Coronary artery (tissue), 2 donors: ENCODE data around the gene CNN2.
A peak's percentile ranks its signal among the peaks of the same experiment; 100 is the strongest.

Experiments used
- DNase-seq: peaks from one replicate; pipeline ENCODE4 v3.0.0-alpha.2; 2017; ENCODE audit warnings: low spot score
- H3K27ac ChIP-seq, 2 donors: fragments of 200-600 bp; sonication (generic); one replicate each; pipeline ENCODE4 v1.5.1; 2016 to 2019
- H3K4me3 ChIP-seq: fragments of 200-600 bp; sonication (generic); 2 replicates; pipeline ENCODE4 v1.5.1; 2016; ENCODE audit warnings: mild to moderate bottlenecking, moderate library complexity
- TF ChIP-seq, protein P1 (sequence below): fragments of 200-600 bp; sonication (generic); IDR thresholded peaks from one replicate; pipeline ENCODE4 v1.5.1; 2019; ENCODE audit warnings: antibody characterized with exemption

Gene CNN2

DNA sequence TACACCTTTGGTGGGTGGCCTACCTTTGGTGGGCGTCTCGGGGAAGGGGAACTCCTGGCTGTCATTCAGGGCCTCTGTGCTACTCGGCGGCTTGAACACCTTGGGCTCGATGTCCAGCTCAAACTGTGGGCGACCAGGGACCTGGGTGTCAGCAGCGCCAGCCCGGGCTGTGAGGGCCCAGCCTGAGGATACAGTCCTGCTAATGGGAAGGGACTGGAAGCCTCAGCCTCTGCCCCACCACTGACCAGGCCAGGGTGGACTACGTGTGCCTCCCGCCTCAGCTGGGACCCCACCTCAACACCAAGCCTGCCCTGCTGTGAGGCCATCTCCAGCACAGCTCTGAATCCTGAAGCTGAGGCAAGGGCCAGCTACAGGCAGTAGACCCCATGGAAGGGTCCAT, 13.2 kb upstream of the CNN2 start:
- DNase-seq: no peak
- no peak overlapping the region for H3K27ac ChIP-seq
- TF ChIP-seq, protein P1, sequence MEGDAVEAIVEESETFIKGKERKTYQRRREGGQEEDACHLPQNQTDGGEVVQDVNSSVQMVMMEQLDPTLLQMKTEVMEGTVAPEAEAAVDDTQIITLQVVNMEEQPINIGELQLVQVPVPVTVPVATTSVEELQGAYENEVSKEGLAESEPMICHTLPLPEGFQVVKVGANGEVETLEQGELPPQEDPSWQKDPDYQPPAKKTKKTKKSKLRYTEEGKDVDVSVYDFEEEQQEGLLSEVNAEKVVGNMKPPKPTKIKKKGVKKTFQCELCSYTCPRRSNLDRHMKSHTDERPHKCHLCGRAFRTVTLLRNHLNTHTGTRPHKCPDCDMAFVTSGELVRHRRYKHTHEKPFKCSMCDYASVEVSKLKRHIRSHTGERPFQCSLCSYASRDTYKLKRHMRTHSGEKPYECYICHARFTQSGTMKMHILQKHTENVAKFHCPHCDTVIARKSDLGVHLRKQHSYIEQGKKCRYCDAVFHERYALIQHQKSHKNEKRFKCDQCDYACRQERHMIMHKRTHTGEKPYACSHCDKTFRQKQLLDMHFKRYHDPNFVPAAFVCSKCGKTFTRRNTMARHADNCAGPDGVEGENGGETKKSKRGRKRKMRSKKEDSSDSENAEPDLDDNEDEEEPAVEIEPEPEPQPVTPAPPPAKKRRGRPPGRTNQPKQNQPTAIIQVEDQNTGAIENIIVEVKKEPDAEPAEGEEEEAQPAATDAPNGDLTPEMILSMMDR: no peak
- no peak overlapping the region for H3K4me3 ChIP-seq

DNA sequence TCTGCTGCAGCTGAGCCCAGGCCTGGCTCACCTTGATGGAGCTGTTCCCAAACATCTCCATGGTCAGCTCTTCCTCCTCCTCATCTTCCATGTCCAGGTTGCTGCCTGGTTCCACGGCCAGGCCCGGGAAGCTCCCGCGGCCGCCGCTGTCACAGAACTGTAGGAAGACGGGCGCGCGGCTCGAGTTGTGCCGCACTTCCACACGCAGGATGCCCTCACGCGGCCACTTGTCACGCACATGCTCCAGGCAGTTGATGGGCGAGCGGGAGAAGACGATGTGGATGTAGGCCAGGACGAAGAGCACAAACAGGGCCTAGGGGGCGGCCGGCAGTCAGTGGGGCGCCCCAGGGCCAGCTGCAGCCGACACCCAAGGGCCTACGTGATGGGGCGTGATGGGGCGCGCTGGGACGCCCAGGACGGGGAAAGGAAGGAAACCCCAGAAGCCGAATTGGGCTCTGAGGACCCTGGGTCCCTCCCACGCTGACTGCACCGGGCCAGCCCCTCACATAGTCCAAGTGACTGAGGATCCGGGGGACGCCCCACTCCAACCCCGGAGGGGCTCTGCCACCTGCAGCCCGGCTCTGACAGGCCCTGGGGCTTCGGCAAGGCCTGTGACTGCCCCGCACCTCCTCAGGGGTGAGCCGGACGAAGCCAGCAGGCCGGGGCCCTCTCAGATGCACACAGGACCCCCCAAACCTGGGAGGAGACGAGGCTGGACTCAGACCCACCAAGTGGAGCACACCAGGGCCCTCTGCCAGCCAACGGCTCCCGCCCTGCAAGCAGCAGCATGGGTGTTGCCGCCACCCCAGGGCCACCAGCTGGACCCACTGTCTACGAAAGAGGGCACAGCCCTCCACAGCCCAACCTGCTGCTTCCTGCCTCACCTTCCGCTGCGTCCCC, 12.0 kb upstream of the CNN2 start:
- no peak for DNase-seq
- H3K27ac ChIP-seq: no peak overlapping the region
- H3K4me3 ChIP-seq: no peak overlapping the region
- TF ChIP-seq, protein P1: no peak

DNA sequence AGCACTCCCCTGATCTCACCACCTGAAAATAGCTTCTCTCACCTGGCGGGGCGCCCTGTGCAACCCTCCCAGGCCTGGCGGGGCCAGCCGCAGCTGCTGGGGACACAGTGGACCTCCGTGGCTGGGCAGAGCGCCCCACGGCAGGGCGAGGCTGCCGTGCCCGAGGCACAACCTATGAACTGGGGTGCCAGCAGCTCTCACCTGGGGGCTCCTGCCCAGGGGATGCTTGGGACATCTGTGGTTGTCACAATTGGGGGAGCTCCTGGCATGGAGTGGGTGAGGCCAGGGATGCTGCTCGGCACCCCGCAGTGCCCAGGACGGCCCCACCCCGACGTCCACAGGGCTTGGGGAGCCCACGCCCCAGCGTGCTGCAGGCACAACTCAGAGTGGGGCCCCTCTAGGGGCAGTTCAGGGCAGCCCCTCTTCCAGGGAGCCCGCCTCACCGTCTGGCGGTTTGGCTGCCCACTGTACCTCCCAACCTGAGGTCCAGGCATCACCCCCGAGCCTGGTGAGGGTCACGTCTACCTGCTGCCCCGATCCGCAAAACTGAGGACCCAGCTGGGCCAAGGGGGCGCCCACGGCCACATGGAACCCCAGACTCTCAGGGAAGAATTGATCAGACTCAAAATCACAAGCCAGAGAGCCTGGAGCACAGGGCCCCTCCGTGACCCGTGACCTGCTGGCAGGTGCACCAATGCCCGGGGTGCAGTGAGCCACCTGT, 11.2 kb upstream of the CNN2 start:
- DNase-seq: no peak
- TF ChIP-seq, protein P1: no peak
- no peak overlapping the region for H3K4me3 ChIP-seq
- no peak overlapping the region for H3K27ac ChIP-seq

- H3K4me3 ChIP-seq: peak overlapping the region; percentile 49
- DNase-seq: no peak
- TF ChIP-seq, protein P1: no peak
- H3K27ac ChIP-seq: peak overlapping the region in 1 of 2 donors; percentile 69
These were observed 10.4 kb upstream of the CNN2 start for GRCh38 chr19:1015782-1016646.

DNA sequence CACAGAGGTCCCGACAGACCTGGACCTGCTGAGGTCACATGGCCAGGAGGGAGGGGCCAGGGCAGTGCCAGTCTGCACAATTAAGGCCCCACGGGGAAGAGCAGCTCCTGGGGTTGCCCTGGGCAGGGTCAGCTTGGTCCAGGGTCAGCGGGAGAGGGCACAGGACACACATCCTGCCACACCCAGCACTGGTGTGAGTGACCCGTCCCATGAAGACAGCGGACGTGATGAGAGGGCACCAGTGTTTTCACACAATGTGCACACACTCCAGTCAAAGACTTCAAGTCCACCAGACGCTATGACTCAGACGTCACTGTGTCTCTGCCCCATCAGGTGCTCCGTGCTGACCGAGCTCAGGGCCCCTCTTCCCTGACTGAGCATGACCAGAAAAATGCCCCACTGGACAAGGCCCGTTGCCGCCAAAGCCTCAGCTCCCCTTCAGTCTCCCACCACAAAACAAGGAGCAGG, 9.7 kb upstream of the CNN2 start:
- Histone ChIP-seq H3K27ac (peak overlapping the region in 1 of 2 donors; percentile 69), H3K4me3 (peak overlapping the region; percentile 49)
- TF ChIP-seq, protein P1: no peak
- no peak for DNase-seq

DNA sequence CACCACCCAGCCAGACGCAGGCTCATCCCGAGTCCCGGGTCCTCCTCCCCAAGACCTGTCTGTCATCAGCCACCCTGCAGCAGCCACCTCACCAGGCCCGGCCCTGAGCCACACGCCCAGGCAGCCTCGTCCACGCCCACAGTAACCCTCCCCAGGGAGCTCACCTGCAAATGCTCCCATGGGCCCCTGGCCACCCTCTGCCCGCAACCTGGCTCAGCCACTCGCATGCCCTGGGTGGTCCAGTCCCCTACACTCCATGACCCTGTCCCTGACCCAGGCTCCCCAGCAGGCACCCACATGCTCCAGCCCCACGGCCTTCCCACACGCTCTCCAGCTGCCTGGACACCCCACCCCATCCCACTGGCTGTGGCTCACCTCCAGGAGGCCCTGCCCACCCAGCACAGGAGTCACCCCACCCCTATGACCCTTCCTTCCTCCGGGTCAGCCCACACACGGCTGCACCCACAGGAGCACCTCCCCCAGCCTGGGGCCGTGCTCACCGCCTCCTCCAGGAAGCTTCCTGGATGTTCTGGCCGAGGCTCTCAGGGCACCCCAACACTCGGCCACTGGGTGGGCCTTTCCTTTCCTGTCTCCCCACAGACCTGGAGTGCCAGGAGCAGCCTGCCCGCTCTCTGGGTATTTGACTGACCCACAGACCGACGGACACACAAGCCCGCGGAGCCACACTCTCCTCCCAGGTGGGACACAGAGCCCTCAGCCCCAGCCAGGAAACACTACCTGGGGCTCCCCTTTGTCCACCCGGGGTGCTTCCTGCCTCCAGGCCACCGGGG, 9.1 kb upstream of the CNN2 start:
- peak overlapping the region; percentile 49 for H3K4me3 ChIP-seq
- no peak for DNase-seq
- peak overlapping the region in 1 of 2 donors; percentile 69 for H3K27ac ChIP-seq
- TF ChIP-seq, protein P1: no peak
